Measurements from ENCODE around the gene PRKCH. TPM values are rescaled to one million over a fixed set of nuclear protein-coding genes. Genes with fewer than 3 reads are reported as not detected.

Gene PRKCH
- total and polyA plus RNA-seq, 2 of the 13 experiments (the other 11 are each of a cell fraction or from before 2014, with no cell fraction given) = 0.48 to 1.3 TPM

DNA sequence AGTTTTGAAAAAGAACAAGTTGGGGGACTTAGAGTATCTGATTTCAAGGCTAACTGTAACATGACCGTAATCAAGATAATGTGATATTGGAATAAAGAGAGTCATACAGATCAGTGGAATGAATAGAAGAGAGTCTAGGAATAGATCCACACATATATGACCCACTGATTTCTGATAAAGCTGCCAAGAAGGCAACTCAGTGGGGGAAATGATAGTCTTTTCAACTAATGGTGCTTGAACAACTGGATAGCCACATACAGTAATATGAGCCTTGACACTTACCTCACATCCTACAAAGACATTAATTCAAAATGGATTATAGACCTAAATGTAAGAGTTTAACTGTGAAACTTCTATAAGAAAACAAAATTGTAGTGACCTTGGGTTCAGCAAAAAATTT is 3.8 kb downstream of the PRKCH start (continued):
- TF ChIP-seq, protein P1, sequence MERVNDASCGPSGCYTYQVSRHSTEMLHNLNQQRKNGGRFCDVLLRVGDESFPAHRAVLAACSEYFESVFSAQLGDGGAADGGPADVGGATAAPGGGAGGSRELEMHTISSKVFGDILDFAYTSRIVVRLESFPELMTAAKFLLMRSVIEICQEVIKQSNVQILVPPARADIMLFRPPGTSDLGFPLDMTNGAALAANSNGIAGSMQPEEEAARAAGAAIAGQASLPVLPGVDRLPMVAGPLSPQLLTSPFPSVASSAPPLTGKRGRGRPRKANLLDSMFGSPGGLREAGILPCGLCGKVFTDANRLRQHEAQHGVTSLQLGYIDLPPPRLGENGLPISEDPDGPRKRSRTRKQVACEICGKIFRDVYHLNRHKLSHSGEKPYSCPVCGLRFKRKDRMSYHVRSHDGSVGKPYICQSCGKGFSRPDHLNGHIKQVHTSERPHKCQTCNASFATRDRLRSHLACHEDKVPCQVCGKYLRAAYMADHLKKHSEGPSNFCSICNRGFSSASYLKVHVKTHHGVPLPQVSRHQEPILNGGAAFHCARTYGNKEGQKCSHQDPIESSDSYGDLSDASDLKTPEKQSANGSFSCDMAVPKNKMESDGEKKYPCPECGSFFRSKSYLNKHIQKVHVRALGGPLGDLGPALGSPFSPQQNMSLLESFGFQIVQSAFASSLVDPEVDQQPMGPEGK (CRISPR knock-in tag; IDR thresholded peaks at IDR 0.05) = no peak
- TF ChIP-seq, protein P2, sequence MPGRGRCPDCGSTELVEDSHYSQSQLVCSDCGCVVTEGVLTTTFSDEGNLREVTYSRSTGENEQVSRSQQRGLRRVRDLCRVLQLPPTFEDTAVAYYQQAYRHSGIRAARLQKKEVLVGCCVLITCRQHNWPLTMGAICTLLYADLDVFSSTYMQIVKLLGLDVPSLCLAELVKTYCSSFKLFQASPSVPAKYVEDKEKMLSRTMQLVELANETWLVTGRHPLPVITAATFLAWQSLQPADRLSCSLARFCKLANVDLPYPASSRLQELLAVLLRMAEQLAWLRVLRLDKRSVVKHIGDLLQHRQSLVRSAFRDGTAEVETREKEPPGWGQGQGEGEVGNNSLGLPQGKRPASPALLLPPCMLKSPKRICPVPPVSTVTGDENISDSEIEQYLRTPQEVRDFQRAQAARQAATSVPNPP (CRISPR knock-in tag; IDR thresholded peaks at IDR 0.05) = no peak
- no peak for TF ChIP-seq ZBTB38 (CRISPR knock-in tag; IDR thresholded peaks at IDR 0.05)
- TF ChIP-seq ZNF792 (CRISPR knock-in tag; IDR thresholded peaks at IDR 0.05) = no peak
- TF ChIP-seq HNF4A (CRISPR knock-in tag; IDR thresholded peaks at IDR 0.05) = no peak
- TF ChIP-seq POLR2A (IDR thresholded peaks at IDR 0.05; ENCODE audit: insufficient read depth in 1 of 2, low read depth in 2 of 2, low read length in 2 of 2) = no peak
- TF ChIP-seq MTF2 (CRISPR knock-in tag; IDR thresholded peaks at IDR 0.05; ENCODE audit: borderline replicate concordance) = no peak

DNA sequence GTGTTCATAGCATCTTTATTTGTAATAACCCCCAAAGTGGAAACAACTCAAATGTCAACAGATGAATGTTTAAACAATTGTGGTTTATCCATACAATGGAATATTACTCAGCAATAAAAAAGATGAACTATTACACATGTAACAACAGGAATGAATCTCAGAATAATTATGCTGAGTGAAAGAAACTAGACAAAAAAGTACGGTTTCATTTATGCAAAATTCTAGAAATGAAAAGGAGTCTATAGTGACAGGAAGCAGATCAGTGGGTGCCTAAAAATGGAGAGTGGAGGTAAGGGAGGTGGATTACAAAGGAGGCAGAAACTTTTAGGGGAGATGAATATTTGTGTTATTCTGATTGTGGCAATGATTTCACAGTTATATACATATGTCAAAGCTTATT is 4.8 kb downstream of the PRKCH start:
- no peak overlapping the region for H3K4me2 ChIP-seq (ENCODE audit: low read depth, low read length)
- DNase-seq (ENCODE audit: low spot score) = no peak
- 76% methylated on average over 1 of the region's 1 CpG for WGBS (ENCODE audit: low lambda C conversion rate)
- POLR2A ChIA-PET = no interaction called here
- H2AFZ ChIP-seq (ENCODE audit: low read length) = no peak overlapping the region
- peaks cover 0 to 17% of the 10 kb centered on the region in 2 experiments; a peak in 1 of 5 replicates for H3K27me3 ChIP-seq (ENCODE audit: control insufficient read depth in 1 of 2, insufficient read depth in 2 of 2, low read length in 2 of 2)
- CTCF ChIA-PET (ENCODE audit: low intra/inter-chr PET ratio, low total read pairs) = no interaction called here
- H3K4me1 ChIP-seq (ENCODE audit: insufficient read depth, low read length) = no peaks in the 10 kb centered on the region
- BruUV-seq (replicated peaks) = no TSS peak
- intact Hi-C loops (cut with micrococcal nuclease; ENCODE audit: unreplicated experiment) = no loop called here
- ATAC-seq = no peak
- no peak overlapping the region for H3K4me3 ChIP-seq (replicated peaks in 1 of 3; ENCODE audit: insufficient read depth in 1 of 3, low read depth in 2 of 3, low read length in 3 of 3)
- H3K36me3 ChIP-seq (replicated peaks in 1 of 2; ENCODE audit: control insufficient read depth in 1 of 2, insufficient read depth in 2 of 2, low read length in 2 of 2) = no peaks in the 10 kb centered on the region
- no peak for FAIRE-seq
- in situ Hi-C loops (cut with HindIII; ENCODE audit: extremely low pct_ligation_motif_present, low pct_unique_long_range_greater_than_20kb) = no loop called here
- no peak overlapping the region for H3K9ac ChIP-seq (ENCODE audit: insufficient read depth, low read depth, low read length)
- no peaks in the 10 kb centered on the region for H3K9me3 ChIP-seq (ENCODE audit: low read length)
- H3K27ac ChIP-seq (ENCODE audit: extremely low read length, insufficient read depth, low read length) = no peak overlapping the region
- no peaks in the 10 kb centered on the region for H3K79me2 ChIP-seq (ENCODE audit: insufficient read depth, low read length)
- no peaks in the 10 kb centered on the region for H4K20me1 ChIP-seq (ENCODE audit: insufficient read depth, low read length)
- no peak for TF ChIP-seq NCOA1 (CRISPR knock-in tag; IDR thresholded peaks at IDR 0.05)
- no peak for TF ChIP-seq NR2F6 (IDR thresholded peaks at IDR 0.05)
- TF ChIP-seq NR2F6 (CRISPR knock-in tag; IDR thresholded peaks at IDR 0.05) = no peak
- TF ChIP-seq ZFP41 (CRISPR knock-in tag; IDR thresholded peaks at IDR 0.05; ENCODE audit: borderline replicate concordance) = no peak
- TF ChIP-seq ELF4 (CRISPR knock-in tag; IDR thresholded peaks at IDR 0.05; ENCODE audit: borderline replicate concordance) = no peak
- TF ChIP-seq ZNF773 (CRISPR knock-in tag; IDR thresholded peaks at IDR 0.05; ENCODE audit: borderline replicate concordance) = no peak
- TF ChIP-seq MYC (CRISPR knock-in tag; IDR thresholded peaks at IDR 0.05; ENCODE audit: borderline replicate concordance) = no peak
- TF ChIP-seq, protein P3, sequence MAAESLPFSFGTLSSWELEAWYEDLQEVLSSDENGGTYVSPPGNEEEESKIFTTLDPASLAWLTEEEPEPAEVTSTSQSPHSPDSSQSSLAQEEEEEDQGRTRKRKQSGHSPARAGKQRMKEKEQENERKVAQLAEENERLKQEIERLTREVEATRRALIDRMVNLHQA (CRISPR knock-in tag; IDR thresholded peaks at IDR 0.05) = no peak
- TF ChIP-seq, protein P4, sequence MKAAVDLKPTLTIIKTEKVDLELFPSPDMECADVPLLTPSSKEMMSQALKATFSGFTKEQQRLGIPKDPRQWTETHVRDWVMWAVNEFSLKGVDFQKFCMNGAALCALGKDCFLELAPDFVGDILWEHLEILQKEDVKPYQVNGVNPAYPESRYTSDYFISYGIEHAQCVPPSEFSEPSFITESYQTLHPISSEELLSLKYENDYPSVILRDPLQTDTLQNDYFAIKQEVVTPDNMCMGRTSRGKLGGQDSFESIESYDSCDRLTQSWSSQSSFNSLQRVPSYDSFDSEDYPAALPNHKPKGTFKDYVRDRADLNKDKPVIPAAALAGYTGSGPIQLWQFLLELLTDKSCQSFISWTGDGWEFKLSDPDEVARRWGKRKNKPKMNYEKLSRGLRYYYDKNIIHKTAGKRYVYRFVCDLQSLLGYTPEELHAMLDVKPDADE (CRISPR knock-in tag; IDR thresholded peaks at IDR 0.05) = no peak
- TF ChIP-seq, protein P5, sequence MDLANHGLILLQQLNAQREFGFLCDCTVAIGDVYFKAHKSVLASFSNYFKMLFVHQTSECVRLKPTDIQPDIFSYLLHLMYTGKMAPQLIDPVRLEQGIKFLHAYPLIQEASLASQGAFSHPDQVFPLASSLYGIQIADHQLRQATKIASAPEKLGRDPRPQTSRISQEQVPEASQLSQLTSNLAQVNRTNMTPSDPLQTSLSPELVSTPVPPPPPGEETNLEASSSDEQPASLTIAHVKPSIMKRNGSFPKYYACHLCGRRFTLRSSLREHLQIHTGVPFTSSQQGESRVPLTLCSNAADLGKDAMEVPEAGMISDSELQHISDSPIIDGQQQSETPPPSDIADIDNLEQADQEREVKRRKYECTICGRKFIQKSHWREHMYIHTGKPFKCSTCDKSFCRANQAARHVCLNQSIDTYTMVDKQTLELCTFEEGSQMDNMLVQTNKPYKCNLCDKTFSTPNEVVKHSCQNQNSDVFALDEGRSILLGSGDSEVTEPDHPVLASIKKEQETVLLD (CRISPR knock-in tag; IDR thresholded peaks at IDR 0.05; ENCODE audit: low read depth) = no peak
- no peak for TF ChIP-seq ZNF350 (CRISPR knock-in tag; IDR thresholded peaks at IDR 0.05; ENCODE audit: borderline replicate concordance, low read depth)
- TF ChIP-seq JUND (CRISPR knock-in tag; IDR thresholded peaks at IDR 0.05) = no peak
